HuH-7.5 (cell line): Measurements from ENCODE around the gene SPOCK1.

Source experiments
- DNase-seq: peaks from one replicate; pipeline ENCODE4 v3.0.0; 2011; ENCODE audit warnings: low spot score

SPOCK1 gene

GRCh38 chr5:137361280-137361679, 137.8 kb downstream of the SPOCK1 start:
- no peak for DNase-seq

GRCh38 chr5:137360607-137361006, 138.5 kb downstream of the SPOCK1 start:
- DNase-seq = no peak

- DNase-seq = no peak
These were observed 139.2 kb downstream of the SPOCK1 start for GRCh38 chr5:137359941-137360340.

GRCh38 chr5:137357436-137357835, 141.7 kb downstream of the SPOCK1 start:
- no peak for DNase-seq

- DNase-seq = no peak
These were observed 143.0 kb downstream of the SPOCK1 start for GRCh38 chr5:137356127-137356526.

GRCh38 chr5:137355708-137356107, 143.4 kb downstream of the SPOCK1 start:
- no peak for DNase-seq

- DNase-seq = no peak
These were observed 147.0 kb downstream of the SPOCK1 start for GRCh38 chr5:137352095-137352494.

GRCh38 chr5:137350791-137351190, 148.3 kb downstream of the SPOCK1 start:
- DNase-seq = no peak

- no peak for DNase-seq
These were observed 150.4 kb downstream of the SPOCK1 start for GRCh38 chr5:137348759-137349158.

GRCh38 chr5:137347865-137348264, 151.3 kb downstream of the SPOCK1 start:
- DNase-seq = no peak

GRCh38 chr5:137346281-137346680, 152.8 kb downstream of the SPOCK1 start:
- DNase-seq = no peak

GRCh38 chr5:137345396-137345795, 153.7 kb downstream of the SPOCK1 start:
- DNase-seq = no peak

- no peak for DNase-seq
These were observed 154.3 kb downstream of the SPOCK1 start for GRCh38 chr5:137344723-137345322.

GRCh38 chr5:137344021-137344420, 155.1 kb downstream of the SPOCK1 start:
- no peak for DNase-seq

- no peak for DNase-seq
These were observed 156.4 kb downstream of the SPOCK1 start for GRCh38 chr5:137342764-137343163.

- no peak for DNase-seq
These were observed 157.3 kb downstream of the SPOCK1 start for GRCh38 chr5:137341831-137342230.

- DNase-seq = no peak
These were observed 158.2 kb downstream of the SPOCK1 start for GRCh38 chr5:137340881-137341280.

GRCh38 chr5:137336565-137337120, 162.5 kb downstream of the SPOCK1 start:
- no peak for DNase-seq

GRCh38 chr5:137336161-137336560, 163.0 kb downstream of the SPOCK1 start:
- no peak for DNase-seq

- DNase-seq = no peak
These were observed 163.6 kb downstream of the SPOCK1 start for GRCh38 chr5:137335493-137335892.

GRCh38 chr5:137333928-137334327, 165.2 kb downstream of the SPOCK1 start:
- DNase-seq = no peak

- DNase-seq = no peak
These were observed 165.7 kb downstream of the SPOCK1 start for GRCh38 chr5:137333475-137333874.

GRCh38 chr5:137332296-137332695, 166.8 kb downstream of the SPOCK1 start:
- no peak for DNase-seq

GRCh38 chr5:137329586-137330296, 169.4 kb downstream of the SPOCK1 start:
- no peak for DNase-seq
